Neural cell (in vitro differentiated cells): ENCODE results near the gene HOXB6. TPM values are rescaled to one million over a fixed set of nuclear protein-coding genes. Genes with fewer than 3 reads are reported as not detected.

Experiments used
- H2AFZ ChIP-seq: fragments of 200-600, 300-800 bp; sonication (generic), shearing (Covaris generic); 2 replicates; pipeline ENCODE4 v1.6.0; 2014; ENCODE audit warnings: low read depth, mild to moderate bottlenecking, antibody characterized with exemption, low read length, moderate library complexity
- H3F3A ChIP-seq: fragments of 200-600 bp; shearing (Covaris generic); 2 replicates; pipeline ENCODE4 v1.6.1; 2016; ENCODE audit warnings: mild to moderate bottlenecking, moderate library complexity, mixed read lengths, antibody characterized with exemption, low read length; ENCODE audit not compliant: insufficient read depth, poor library complexity, severe bottlenecking
- H3K27ac ChIP-seq: fragments of 200-600, 300-800 bp; sonication (generic), shearing (Covaris generic); 2 replicates; pipeline ENCODE4 v1.5.1; 2014; ENCODE audit warnings: mild to moderate bottlenecking, low read length, moderate library complexity
- H3K27me3 ChIP-seq: fragments of 300-800, 200-600 bp; sonication (generic), shearing (Covaris generic); 2 replicates; pipeline ENCODE4 v1.6.0; 2014; ENCODE audit warnings: mild to moderate bottlenecking, low read depth, low read length, moderate library complexity; ENCODE audit not compliant: insufficient read depth
- H3K36me3 ChIP-seq: fragments of 300-800, 200-600 bp; sonication (generic), shearing (Covaris generic); 2 replicates; pipeline ENCODE4 v1.5.1; 2014; ENCODE audit warnings: mild to moderate bottlenecking, antibody characterized with exemption, low read length, moderate library complexity; ENCODE audit not compliant: insufficient read depth
- H3K4me2 ChIP-seq: fragments of 300-800, 200-600 bp; sonication (generic), shearing (Covaris generic); 2 replicates; pipeline ENCODE4 v1.6.0; 2014; ENCODE audit warnings: mild to moderate bottlenecking, low read length
- H3K4me3 ChIP-seq: fragments of 300-800, 200-600 bp; sonication (generic), shearing (Covaris generic); 2 replicates; pipeline ENCODE4 v1.5.1; 2014; ENCODE audit warnings: mild to moderate bottlenecking, low read length, moderate library complexity
- H3K79me2 ChIP-seq: fragments of 200-600 bp; shearing (Covaris generic); replicated peaks from 2 replicates; pipeline ENCODE4 v1.6.0; 2014; ENCODE audit warnings: mild to moderate bottlenecking, low read length, moderate library complexity; ENCODE audit not compliant: insufficient read depth
- H3K9ac ChIP-seq: fragments of 300-800, 200-600 bp; sonication (generic), shearing (Covaris generic); 2 replicates; pipeline ENCODE4 v1.6.1; 2016; ENCODE audit warnings: mild to moderate bottlenecking, low read length, mixed read lengths
- H3K9me2 ChIP-seq: fragments of 200-600 bp; shearing (Covaris generic); 2 replicates; pipeline ENCODE4 v1.6.1; 2016; ENCODE audit warnings: mild to moderate bottlenecking, low read length, mixed read lengths; ENCODE audit not compliant: insufficient read depth
- H3K9me3 ChIP-seq: fragments of 200-600, 300-800 bp; sonication (generic), shearing (Covaris generic); 2 replicates; pipeline ENCODE4 v1.6.1; 2016; ENCODE audit warnings: mild to moderate bottlenecking, mixed run types, low read length, moderate library complexity, mixed read lengths
- H4K20me1 ChIP-seq: fragments of 200-600 bp; shearing (Covaris generic); 2 replicates; pipeline ENCODE4 v1.6.1; 2016; ENCODE audit warnings: mild to moderate bottlenecking, mixed run types; ENCODE audit not compliant: insufficient read depth
- CTCF ChIP-seq: fragments of 450-650 bp; IDR thresholded peaks from 2 replicates; pipeline ENCODE4 v1.5.1; 2014; ENCODE audit warnings: antibody characterized with exemption, mild to moderate bottlenecking, moderate library complexity; ENCODE audit not compliant: poor library complexity, severe bottlenecking
- EP300 ChIP-seq: fragments of 450-650 bp; conservative IDR thresholded peaks from 2 replicates; pipeline ENCODE4 v1.6.1; 2014; ENCODE audit warnings: antibody characterized with exemption, mild to moderate bottlenecking, moderate library complexity; ENCODE audit not compliant: poor library complexity, severe bottlenecking
- EZH2 ChIP-seq: fragments of 200-600, 300-800 bp; shearing (Covaris generic), sonication (generic); IDR thresholded peaks from 2 replicates; pipeline ENCODE4 v1.6.1; 2014; ENCODE audit warnings: antibody characterized with exemption, low read length, borderline replicate concordance, mild to moderate bottlenecking; ENCODE audit not compliant: insufficient read depth, poor library complexity, severe bottlenecking
- MXI1 ChIP-seq: fragments of 450-650 bp; conservative IDR thresholded peaks from 2 replicates; pipeline ENCODE4 v1.6.1; 2014; ENCODE audit warnings: antibody characterized with exemption, mild to moderate bottlenecking; ENCODE audit not compliant: poor library complexity, severe bottlenecking
- POLR2AphosphoS5 ChIP-seq: IDR thresholded peaks from 2 replicates; pipeline ENCODE4 v1.6.1; 2012
- RAD21 ChIP-seq: fragments of 450-650 bp; conservative IDR thresholded peaks from 2 replicates; pipeline ENCODE4 v1.6.1; 2014; ENCODE audit warnings: antibody characterized with exemption, mild to moderate bottlenecking, moderate library complexity
- SMC3 ChIP-seq: fragments of 450-650 bp; conservative IDR thresholded peaks from 2 replicates; pipeline ENCODE4 v1.6.1; 2014; ENCODE audit warnings: antibody characterized with exemption, mild to moderate bottlenecking, moderate library complexity; ENCODE audit not compliant: poor library complexity
- TAF1 ChIP-seq: IDR thresholded peaks from 2 replicates; pipeline ENCODE4 v1.6.1; 2012; ENCODE audit warnings: low read depth
- polyA plus RNA-seq: library from polyadenylated mRNA; depleted of rRNA; stranded (reverse); fragments of >200 nt; gene quantifications from 2 replicates; pipeline ENCODE4 v1.2.3, GENCODE V29; 2014
- TF ChIP-seq, protein P1 (sequence below): IDR thresholded peaks from 2 replicates; pipeline ENCODE4 v1.6.1; 2012; ENCODE audit warnings: borderline replicate concordance

Gene HOXB6
- polyA plus RNA-seq, 1 donor from 2014 or later = not detected

DNA sequence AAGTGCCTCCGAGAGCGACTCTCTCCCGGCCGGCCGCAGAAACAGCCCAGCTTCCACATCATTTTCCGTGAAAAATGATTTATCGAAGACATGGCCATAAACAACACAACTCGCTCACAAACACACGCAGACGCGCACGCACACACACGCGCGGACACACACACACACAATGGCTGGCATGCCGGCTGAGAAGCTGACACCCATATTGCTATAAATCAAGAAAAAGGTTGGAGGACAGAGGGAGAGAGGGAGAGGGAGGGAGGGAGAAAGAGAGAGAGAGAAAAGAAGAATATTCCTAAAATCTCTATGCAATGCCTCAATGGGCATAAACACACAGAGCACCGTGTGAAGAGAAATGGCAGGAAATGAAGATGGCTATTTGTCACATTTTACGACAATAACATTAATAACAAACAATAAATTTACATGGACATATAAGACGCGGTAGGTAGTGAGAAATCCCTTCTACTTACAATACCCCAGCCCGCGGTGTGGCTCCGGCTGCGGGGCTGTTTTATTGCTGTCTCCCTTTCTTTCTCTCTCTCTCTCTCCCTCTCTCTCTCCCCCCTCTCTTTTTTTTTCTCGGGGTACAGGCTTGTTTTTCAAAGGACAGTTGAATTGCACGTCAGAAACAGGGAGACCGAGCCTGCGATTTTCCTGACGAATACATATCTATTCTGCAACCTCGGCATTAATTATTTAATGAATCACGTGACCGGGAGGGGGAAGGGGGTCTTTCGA is 36.1 kb downstream of the HOXB6 start:
- H3K4me3 ChIP-seq = no peak overlapping the region
- no peak overlapping the region for H2AFZ ChIP-seq
- H3K79me2 ChIP-seq = no peaks in the 10 kb centered on the region
- H3F3A ChIP-seq = no peaks in the 10 kb centered on the region
- no peak overlapping the region for H3K9ac ChIP-seq
- H3K4me2 ChIP-seq = no peak overlapping the region
- H4K20me1 ChIP-seq = no peaks in the 10 kb centered on the region
- H3K27ac ChIP-seq = no peak overlapping the region
- H3K9me2 ChIP-seq = no peaks in the 10 kb centered on the region
- peaks cover 99% of the 10 kb centered on the region for H3K27me3 ChIP-seq
- H3K36me3 ChIP-seq = no peaks in the 10 kb centered on the region
- TF ChIP-seq POLR2AphosphoS5 = no peak
- no peak for TF ChIP-seq EZH2
- TF ChIP-seq SMC3 = no peak
- TF ChIP-seq, protein P1, sequence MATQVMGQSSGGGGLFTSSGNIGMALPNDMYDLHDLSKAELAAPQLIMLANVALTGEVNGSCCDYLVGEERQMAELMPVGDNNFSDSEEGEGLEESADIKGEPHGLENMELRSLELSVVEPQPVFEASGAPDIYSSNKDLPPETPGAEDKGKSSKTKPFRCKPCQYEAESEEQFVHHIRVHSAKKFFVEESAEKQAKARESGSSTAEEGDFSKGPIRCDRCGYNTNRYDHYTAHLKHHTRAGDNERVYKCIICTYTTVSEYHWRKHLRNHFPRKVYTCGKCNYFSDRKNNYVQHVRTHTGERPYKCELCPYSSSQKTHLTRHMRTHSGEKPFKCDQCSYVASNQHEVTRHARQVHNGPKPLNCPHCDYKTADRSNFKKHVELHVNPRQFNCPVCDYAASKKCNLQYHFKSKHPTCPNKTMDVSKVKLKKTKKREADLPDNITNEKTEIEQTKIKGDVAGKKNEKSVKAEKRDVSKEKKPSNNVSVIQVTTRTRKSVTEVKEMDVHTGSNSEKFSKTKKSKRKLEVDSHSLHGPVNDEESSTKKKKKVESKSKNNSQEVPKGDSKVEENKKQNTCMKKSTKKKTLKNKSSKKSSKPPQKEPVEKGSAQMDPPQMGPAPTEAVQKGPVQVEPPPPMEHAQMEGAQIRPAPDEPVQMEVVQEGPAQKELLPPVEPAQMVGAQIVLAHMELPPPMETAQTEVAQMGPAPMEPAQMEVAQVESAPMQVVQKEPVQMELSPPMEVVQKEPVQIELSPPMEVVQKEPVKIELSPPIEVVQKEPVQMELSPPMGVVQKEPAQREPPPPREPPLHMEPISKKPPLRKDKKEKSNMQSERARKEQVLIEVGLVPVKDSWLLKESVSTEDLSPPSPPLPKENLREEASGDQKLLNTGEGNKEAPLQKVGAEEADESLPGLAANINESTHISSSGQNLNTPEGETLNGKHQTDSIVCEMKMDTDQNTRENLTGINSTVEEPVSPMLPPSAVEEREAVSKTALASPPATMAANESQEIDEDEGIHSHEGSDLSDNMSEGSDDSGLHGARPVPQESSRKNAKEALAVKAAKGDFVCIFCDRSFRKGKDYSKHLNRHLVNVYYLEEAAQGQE = no peak
- no peak for TF ChIP-seq MXI1
- TF ChIP-seq CTCF = no peak
- no peak for TF ChIP-seq EP300
- H3K9me3 ChIP-seq = no peaks in the 10 kb centered on the region

DNA sequence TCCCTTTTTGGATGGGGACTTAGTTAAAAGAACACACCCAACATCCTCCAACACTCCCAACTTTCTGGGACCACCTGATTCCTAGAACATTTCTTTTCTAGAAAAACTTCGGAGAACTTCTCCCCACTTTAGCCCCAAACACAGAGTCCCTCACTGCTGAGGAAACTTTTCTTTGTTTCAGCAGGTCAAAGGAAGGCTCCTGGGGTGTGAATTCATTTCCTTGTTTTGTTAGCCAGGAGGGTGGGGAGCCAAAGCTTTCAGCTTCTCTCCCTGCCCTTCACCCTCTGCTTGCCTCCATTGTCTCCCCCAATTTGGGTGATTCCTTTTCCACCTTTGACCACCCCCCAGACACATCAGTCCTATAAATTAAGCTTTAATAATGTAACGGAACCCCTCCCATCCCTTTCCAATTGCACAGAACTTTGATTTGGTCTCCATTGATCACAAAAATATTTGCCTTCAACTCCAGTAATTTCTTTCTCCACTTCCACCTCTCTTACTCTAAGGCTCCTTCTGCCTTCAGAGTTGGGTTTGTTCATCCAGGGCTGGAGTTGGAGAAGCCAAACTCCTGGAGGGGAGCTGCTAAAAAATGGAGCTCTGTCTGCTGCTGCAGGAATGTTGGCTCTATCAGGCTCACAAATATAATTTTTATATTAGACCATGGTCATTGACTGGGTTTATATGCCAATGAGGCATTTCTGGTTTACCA is 37.0 kb downstream of the HOXB6 start:
- H3K9me3 ChIP-seq = no peaks in the 10 kb centered on the region
- H3K9me2 ChIP-seq = no peaks in the 10 kb centered on the region
- no peaks in the 10 kb centered on the region for H3K36me3 ChIP-seq
- no peak for TF ChIP-seq SMC3
- no peak for TF ChIP-seq CTCF
- TF ChIP-seq TAF1 = no peak
- TF ChIP-seq EP300 = no peak
- no peak for TF ChIP-seq MXI1
- TF ChIP-seq, protein P1 = no peak
- TF ChIP-seq EZH2 = no peak
- TF ChIP-seq POLR2AphosphoS5 = no peak
- TF ChIP-seq RAD21 = no peak
- H3K27me3 ChIP-seq = peaks cover 99% of the 10 kb centered on the region
- H3K4me2 ChIP-seq = no peak overlapping the region
- no peaks in the 10 kb centered on the region for H3F3A ChIP-seq
- no peaks in the 10 kb centered on the region for H3K79me2 ChIP-seq
- H4K20me1 ChIP-seq = no peaks in the 10 kb centered on the region
- H3K27ac ChIP-seq = no peak overlapping the region
- no peak overlapping the region for H2AFZ ChIP-seq
- no peak overlapping the region for H3K4me3 ChIP-seq
- H3K9ac ChIP-seq = no peak overlapping the region
